Hepatocyte (in vitro differentiated cells): Measurements from ENCODE around the gene CYBA. TPM values are rescaled to one million over a fixed set of nuclear protein-coding genes. Genes with fewer than 3 reads are reported as not detected.

Experiments used
- DNase-seq: peaks from one replicate; pipeline ENCODE4 v3.0.0-alpha.2; 2016; ENCODE audit warnings: low spot score
- H2AFZ ChIP-seq: fragments of 200-600 bp; sonication (generic); 2 replicates; pipeline ENCODE4 v1.6.0; 2016; ENCODE audit warnings: antibody characterized with exemption, mild to moderate bottlenecking
- H3K27ac ChIP-seq: fragments of 200-600 bp; sonication (generic); 2 replicates; pipeline ENCODE4 v1.5.1; 2016; ENCODE audit warnings: mild to moderate bottlenecking
- H3K27me3 ChIP-seq: fragments of 200-600 bp; sonication (generic); 2 replicates; pipeline ENCODE4 v1.6.1; 2016
- H3K36me3 ChIP-seq: fragments of 200-600 bp; sonication (generic); replicated peaks from 2 replicates; pipeline ENCODE4 v1.5.1; 2016; ENCODE audit warnings: low read depth; ENCODE audit not compliant: insufficient read depth
- H3K4me1 ChIP-seq: fragments of 200-600 bp; sonication (generic); 2 replicates; pipeline ENCODE4 v1.5.1; 2016; ENCODE audit warnings: mild to moderate bottlenecking, moderate library complexity; ENCODE audit not compliant: insufficient read depth
- H3K4me2 ChIP-seq: fragments of 200-600 bp; sonication (generic); 2 replicates; pipeline ENCODE4 v1.6.0; 2016
- H3K4me3 ChIP-seq: fragments of 200-600 bp; sonication (generic); 2 replicates; pipeline ENCODE4 v1.5.1; 2016; ENCODE audit warnings: mild to moderate bottlenecking
- H3K79me2 ChIP-seq: fragments of 200-600 bp; sonication (generic); 2 replicates; pipeline ENCODE4 v1.6.0; 2017; ENCODE audit warnings: mild to moderate bottlenecking
- H3K9me2 ChIP-seq: fragments of 200-600 bp; sonication (generic); replicated peaks from 2 replicates; pipeline ENCODE4 v1.6.0; 2017; ENCODE audit warnings: mild to moderate bottlenecking; ENCODE audit not compliant: insufficient read depth
- H3K9me3 ChIP-seq: fragments of 200-600 bp; sonication (generic); 2 replicates; pipeline ENCODE4 v1.5.1; 2016; ENCODE audit warnings: low read depth, mild to moderate bottlenecking
- H4K20me1 ChIP-seq: fragments of 200-600 bp; sonication (generic); 2 replicates; pipeline ENCODE4 v1.6.0; 2016; ENCODE audit warnings: mild to moderate bottlenecking; ENCODE audit not compliant: insufficient read depth, poor library complexity, severe bottlenecking
- CTCF ChIP-seq: fragments of 200-600 bp; sonication (generic); IDR thresholded peaks from 2 replicates; pipeline ENCODE4 v1.5.1; 2016; ENCODE audit warnings: antibody characterized with exemption, mild to moderate bottlenecking; ENCODE audit not compliant: poor library complexity
- EZH2 ChIP-seq: fragments of 200-600 bp; sonication (generic); IDR thresholded peaks from 2 replicates; pipeline ENCODE4 v1.6.1; 2016; ENCODE audit warnings: antibody characterized with exemption, mild to moderate bottlenecking, borderline replicate concordance
- EZH2phosphoT487 ChIP-seq: fragments of 200-600 bp; sonication (generic); IDR thresholded peaks from one replicate; pipeline ENCODE4 v1.6.1; 2018; ENCODE audit warnings: antibody characterized with exemption, mild to moderate bottlenecking, low read depth, moderate library complexity; ENCODE audit not compliant: unreplicated experiment, severe bottlenecking
- WGBS: methylation state at CpG from one replicate; pipeline ENCODE4 v1.1.6; 2016; ENCODE audit warnings: low lambda C conversion rate; ENCODE audit errors: missing lambda C conversion rate; 5-methylcytosine and 5-hydroxymethylcytosine counted together
- polyA plus RNA-seq: library from polyadenylated mRNA; unstranded; fragments of >200 nt; fragmentation: Nextera tagmentation; extraction: Ambion mirVana; gene quantifications from 2 replicates; pipeline ENCODE4 v1.2.1, GENCODE V29; 2016
- total RNA-seq: library from RNA; depleted of rRNA; stranded (reverse); fragments of >200 nt; gene quantifications from 2 replicates; pipeline ENCODE4 v1.2.3, GENCODE V29; 2014

CYBA gene
- total RNA-seq (196 and 255 TPM in 2 replicates), polyA plus RNA-seq (419 and 516 TPM in 2 replicates)

- H3K36me3 ChIP-seq: no peaks in the 10 kb centered on the region
- H3K9me2 ChIP-seq: no peaks in the 10 kb centered on the region
- peak within 1 kb of the TSS; percentile 82 for H3K4me3 ChIP-seq
- H2AFZ ChIP-seq: peak within 1 kb of the TSS; percentile 37
- H3K4me1 ChIP-seq: peaks cover 15% of the 10 kb centered on the region
- TF ChIP-seq EZH2 (no peak), EZH2phosphoT487 (no peak), CTCF (no peak)
- H3K79me2 ChIP-seq: peaks cover 15% of the 10 kb centered on the region
- WGBS: 6% methylated on average over 10 of the region's 41 CpGs
- peak within 1 kb of the TSS; percentile 99 for H3K4me2 ChIP-seq
- H3K27ac ChIP-seq: peak within 1 kb of the TSS; percentile 91
- H3K9me3 ChIP-seq: no peaks in the 10 kb centered on the region
- DNase-seq: peak; percentile 88
- H3K27me3 ChIP-seq: no peaks in the 10 kb centered on the region
- H4K20me1 ChIP-seq: peaks cover 6% of the 10 kb centered on the region
Observed at GRCh38 chr16:88650749-88651275, at the start of gene CYBA. Gene CYBA (minus strand): TSS chr16:88651053. CDS start chr16:88651013, 40 bp downstream.

DNA sequence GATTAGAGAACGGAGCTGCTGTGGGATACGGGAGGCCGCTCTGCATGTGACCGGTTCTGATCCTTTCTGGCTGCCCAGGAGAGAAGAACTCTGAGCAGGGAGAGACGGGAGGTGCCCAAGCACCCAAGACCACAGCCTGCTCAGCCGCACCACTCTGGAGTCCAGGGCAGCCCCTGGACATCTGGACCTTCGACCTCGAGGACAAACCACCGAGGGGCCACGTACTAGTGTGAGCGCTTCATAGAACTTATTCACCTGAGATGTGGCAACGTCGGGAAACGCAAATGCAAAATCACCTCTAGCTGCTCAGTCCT is 49.4 kb upstream of the CYBA start:
- Histone ChIP-seq H3K9me3 (no peaks in the 10 kb centered on the region), H3K9me2 (no peaks in the 10 kb centered on the region), H3K36me3 (no peaks in the 10 kb centered on the region), H3K4me1 (peaks cover 3% of the 10 kb centered on the region), H3K79me2 (peaks cover 12% of the 10 kb centered on the region), H3K4me3 (no peak overlapping the region), H3K4me2 (no peak overlapping the region), H3K27me3 (no peaks in the 10 kb centered on the region), H2AFZ (no peak overlapping the region), H4K20me1 (no peaks in the 10 kb centered on the region), H3K27ac (no peak overlapping the region)
- TF ChIP-seq EZH2phosphoT487: no peak
- no peak for TF ChIP-seq EZH2
- no peak for TF ChIP-seq CTCF
- 86% methylated on average over 12 of the region's 14 CpGs for WGBS
- DNase-seq: no peak

- H3K9me3 ChIP-seq: no peaks in the 10 kb centered on the region
- no peaks in the 10 kb centered on the region for H4K20me1 ChIP-seq
- no peak overlapping the region for H3K27ac ChIP-seq
- no peak overlapping the region for H3K4me3 ChIP-seq
- H3K9me2 ChIP-seq: no peaks in the 10 kb centered on the region
- DNase-seq: no peak
- no peaks in the 10 kb centered on the region for H3K4me1 ChIP-seq
- no peak overlapping the region for H3K4me2 ChIP-seq
- 94% methylated on average over 16 of the region's 16 CpGs for WGBS
- peaks cover under 1% of the 10 kb centered on the region for H3K79me2 ChIP-seq
- TF ChIP-seq CTCF (no peak), EZH2phosphoT487 (no peak), EZH2 (no peak)
- no peak overlapping the region for H2AFZ ChIP-seq
- no peaks in the 10 kb centered on the region for H3K36me3 ChIP-seq
- no peaks in the 10 kb centered on the region for H3K27me3 ChIP-seq
Observed at GRCh38 chr16:88699180-88699579, 48.3 kb upstream of the CYBA start.

GRCh38 chr16:88698646-88699045 is 47.8 kb upstream of the CYBA start:
- TF ChIP-seq EZH2 (no peak), EZH2phosphoT487 (no peak), CTCF (no peak)

More at GRCh38 chr16:88698646-88699045, 47.8 kb upstream of the CYBA start:
- Histone ChIP-seq H3K27ac (no peak overlapping the region), H3K27me3 (no peaks in the 10 kb centered on the region), H3K79me2 (no peaks in the 10 kb centered on the region), H3K4me2 (no peak overlapping the region), H2AFZ (no peak overlapping the region), H3K36me3 (no peaks in the 10 kb centered on the region), H4K20me1 (no peaks in the 10 kb centered on the region), H3K9me2 (no peaks in the 10 kb centered on the region), H3K9me3 (no peaks in the 10 kb centered on the region), H3K4me1 (no peaks in the 10 kb centered on the region), H3K4me3 (no peak overlapping the region)
- no peak for DNase-seq
- WGBS: 97% methylated on average over 22 of the region's 25 CpGs
